GM18951 (cell line): Measurements from ENCODE around the gene PFKP.
"Not testable (repeated sequence)": the region's sequence is repeated elsewhere in the genome, so short reads cannot be mapped to it uniquely, and the experiment has no call there.

Experiments used
- POLR2A ChIP-seq: IDR thresholded peaks from 4 replicates; pipeline ENCODE4 v1.6.1; 2011; ENCODE audit warnings: mild to moderate bottlenecking; ENCODE audit not compliant: insufficient read length, insufficient read depth; ENCODE audit errors: extremely low read depth
- in situ Hi-C: fragments of 300-500 bp; cut with MboI; formaldehyde crosslinking; loops from one replicate; pipeline ENCODE4 v1.12.0; 2022; ENCODE audit warnings: low sequenced_read_pairs, mixed read lengths, inconsistent platforms; ENCODE audit not compliant: unreplicated experiment

The PFKP gene

DNA sequence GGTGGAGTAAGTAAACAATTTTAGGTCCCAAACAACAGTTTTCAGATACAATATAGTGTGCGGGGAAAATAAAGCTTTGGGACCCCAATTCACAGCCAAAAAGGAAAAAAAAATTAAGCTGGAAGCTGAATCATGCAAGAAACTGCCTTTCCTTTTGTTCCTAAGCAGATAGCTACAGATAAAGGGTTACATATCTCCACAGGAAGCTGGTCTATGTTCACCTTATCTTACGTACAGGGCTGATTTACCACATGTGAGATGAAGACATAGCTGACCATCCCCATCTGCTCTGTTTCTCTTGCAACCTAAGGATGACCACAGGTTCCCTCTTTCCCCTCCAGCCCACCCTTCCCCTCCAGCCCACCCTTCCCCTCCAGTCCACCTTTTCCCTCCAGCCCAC, 14.2 kb upstream of the PFKP start:
- no peak for TF ChIP-seq POLR2A
- in situ Hi-C loops = no loop called here

DNA sequence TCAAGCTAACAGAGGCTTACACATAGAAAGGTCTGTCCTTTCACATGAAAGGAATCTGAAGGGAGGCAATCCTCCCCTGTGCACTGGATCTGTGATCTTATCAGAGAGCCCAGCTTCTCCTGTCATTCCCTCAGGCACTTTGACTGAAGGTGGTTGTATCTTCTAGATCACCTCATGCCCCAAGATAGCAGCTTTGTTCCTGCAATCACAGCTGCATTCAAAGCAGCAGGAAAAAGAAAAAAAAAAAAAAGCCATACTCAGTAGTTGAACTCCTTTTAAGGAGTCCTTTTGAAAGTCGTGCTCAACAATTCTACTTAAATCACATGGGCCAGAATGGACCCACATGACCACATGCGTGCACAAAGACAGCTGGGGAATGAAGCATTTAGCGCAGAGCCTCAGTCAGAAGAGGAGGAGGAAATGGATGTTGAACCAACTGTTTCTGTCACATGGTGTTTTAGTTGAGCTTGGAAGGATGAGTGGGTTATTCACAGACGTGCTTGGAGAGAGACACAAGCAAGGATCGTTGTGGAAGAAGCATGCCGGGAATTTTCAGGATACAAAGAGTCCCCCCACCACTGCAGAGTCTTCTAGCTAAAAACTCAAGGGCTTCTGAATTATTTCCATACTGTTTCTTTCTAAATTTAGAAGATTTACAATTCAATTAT, 13.0 kb upstream of the PFKP start:
- no peak for TF ChIP-seq POLR2A
- in situ Hi-C loops = no loop called here

DNA sequence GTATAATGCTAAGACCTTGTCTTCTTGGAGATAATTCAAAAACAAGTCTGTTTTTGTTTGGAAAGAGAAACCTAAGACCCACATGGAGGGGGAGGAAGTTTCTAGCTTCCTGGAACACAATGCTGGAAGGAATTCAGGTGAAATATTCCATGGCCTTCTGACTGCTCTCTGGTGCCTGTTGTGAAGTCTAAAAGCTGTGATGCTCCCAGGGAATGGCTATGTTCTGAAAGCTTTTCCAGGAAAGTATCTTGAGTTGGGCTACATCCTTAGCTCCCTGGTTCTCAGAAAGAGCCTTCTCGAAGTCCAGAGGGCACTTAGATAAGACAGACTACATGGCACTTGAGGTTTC, 12.5 kb upstream of the PFKP start:
- in situ Hi-C loops = no loop called here
- TF ChIP-seq POLR2A = no peak

DNA sequence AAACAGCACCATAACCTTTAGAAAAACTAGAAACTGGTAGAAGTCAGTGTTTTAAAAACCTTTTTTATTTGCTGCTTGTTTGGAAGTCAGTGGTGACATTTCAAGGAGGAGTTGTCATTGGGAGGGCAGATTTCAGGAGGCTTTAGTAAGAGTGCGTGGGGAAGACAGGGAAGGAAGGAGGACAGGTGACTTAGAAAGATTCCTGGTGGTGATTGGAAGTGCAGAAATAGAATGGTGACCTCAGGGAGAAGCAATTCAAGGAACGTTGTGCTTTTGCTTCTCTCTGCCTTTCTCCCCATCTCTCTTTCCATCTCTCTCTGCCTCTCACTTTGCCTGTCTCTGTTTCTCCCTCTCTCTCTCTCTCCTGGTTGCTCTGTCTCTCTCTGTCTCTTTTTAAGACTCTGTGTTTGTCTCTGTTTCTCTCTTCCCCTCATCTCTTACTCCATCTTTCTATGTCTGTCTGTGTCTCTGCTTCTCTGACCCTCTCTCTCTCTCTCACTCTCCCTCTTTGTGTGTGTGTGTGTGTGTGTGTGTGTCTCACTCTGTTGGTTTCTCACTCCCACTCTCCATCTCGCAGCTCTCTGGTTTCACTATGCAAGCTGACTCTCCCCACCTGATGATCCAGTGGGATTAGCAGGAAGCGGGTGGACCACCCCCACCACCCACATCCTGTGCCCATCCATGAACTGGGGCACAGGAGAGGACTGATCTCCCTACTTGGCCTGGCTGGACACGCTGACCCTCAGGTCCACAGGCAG, 10.9 kb upstream of the PFKP start:
- TF ChIP-seq POLR2A = no peak
- in situ Hi-C loops = no loop called here

GRCh38 chr10:3057946-3058345, 9.4 kb upstream of the PFKP start:
- TF ChIP-seq POLR2A = no peak
- in situ Hi-C loops = no loop called here

- in situ Hi-C loops = no loop called here
- no peak for TF ChIP-seq POLR2A
These were observed 7.4 kb upstream of the PFKP start for GRCh38 chr10:3059974-3060373.

DNA sequence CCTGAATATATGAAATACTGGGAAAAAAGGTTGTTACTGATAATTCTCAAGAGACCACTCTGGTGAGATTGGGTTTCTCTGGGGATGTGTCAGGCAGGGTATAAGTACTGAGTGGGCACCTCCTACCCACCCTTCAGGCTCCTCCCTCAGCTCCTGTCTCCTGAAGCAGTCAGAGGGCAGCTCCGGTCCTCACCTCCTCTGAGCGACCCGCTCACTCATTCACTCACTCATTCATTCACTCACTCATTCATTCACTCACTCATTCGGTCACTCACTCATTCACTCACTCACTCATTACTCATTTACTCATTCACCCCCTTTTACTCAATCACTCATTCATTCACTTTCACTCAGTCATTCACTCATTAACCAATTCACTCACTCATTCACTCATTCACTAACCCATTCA, 6.9 kb upstream of the PFKP start:
- no peak for TF ChIP-seq POLR2A
- in situ Hi-C loops = no loop called here

GRCh38 chr10:3061323-3061898, 5.9 kb upstream of the PFKP start:
- in situ Hi-C loops = not testable (repeated sequence)

DNA sequence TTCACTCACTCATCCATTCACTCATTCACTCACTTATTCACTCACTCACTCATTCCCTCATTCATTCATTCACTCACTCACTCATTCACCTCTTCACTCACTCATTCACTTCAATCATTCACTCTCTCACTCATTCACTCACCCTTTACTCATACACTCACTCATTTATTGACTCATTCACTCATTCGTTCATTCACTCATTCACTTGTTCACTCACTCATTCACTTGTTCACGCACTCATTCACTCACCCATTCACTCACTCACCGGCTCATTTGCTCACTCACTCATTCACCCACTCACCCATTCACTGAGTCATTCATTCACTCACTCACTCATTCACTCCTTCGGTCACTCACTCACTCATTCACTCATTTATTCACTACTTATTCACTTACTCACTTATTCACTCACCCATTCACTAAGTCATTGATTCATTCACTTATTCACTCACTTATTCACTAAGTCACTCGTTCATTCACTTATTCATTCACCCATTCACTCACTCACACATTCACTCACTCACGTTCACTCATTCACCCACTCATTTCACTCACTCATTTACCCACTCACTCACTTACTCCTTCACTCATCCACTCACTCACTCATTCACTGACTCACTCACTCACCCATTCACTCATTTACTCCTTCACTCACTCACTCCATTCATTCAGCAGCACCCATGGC, 4.7 kb upstream of the PFKP start:
- TF ChIP-seq POLR2A = no peak
- in situ Hi-C loops = no loop called here

DNA sequence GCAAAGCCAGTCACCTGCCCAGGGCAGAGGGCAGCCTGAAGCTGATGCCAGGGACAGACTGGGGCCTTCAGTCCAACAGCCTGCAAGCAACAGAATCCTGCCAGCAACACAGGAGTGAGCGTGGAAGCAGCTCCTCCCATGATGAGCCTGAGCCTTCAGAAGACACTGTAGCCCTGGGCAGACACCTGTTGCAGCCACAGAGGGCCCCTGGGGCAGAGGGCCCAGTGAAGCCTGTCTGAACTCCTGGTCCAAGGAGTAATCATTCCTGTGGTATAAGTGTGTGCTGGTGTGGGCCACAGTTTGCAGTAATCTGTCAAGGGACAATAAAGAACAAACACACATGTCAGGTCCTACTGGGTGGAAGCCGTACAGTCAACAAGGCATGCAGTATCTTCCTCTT, 2.9 kb upstream of the PFKP start:
- in situ Hi-C loops = no loop called here
- TF ChIP-seq POLR2A = no peak

DNA sequence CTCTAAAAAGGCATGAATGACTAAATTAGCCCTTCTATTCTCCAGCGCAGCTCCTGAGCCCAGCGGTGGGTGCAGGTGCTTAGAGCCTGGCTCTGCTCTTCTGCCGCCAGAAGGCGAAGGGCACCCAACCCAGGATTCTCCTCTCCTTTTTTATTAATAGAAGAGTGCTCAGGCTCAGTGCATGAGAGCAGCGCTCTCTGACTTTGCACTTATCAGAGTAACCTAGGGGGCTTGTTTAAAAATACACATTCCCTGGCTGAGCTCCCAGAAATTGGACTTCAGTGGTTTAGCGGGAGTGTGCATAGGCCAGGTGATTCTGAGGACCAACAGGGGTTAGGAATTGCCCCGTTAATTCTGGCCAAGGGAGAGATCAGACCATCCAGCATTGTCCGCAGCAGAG, 1.7 kb upstream of the PFKP start:
- in situ Hi-C loops = no loop called here

DNA sequence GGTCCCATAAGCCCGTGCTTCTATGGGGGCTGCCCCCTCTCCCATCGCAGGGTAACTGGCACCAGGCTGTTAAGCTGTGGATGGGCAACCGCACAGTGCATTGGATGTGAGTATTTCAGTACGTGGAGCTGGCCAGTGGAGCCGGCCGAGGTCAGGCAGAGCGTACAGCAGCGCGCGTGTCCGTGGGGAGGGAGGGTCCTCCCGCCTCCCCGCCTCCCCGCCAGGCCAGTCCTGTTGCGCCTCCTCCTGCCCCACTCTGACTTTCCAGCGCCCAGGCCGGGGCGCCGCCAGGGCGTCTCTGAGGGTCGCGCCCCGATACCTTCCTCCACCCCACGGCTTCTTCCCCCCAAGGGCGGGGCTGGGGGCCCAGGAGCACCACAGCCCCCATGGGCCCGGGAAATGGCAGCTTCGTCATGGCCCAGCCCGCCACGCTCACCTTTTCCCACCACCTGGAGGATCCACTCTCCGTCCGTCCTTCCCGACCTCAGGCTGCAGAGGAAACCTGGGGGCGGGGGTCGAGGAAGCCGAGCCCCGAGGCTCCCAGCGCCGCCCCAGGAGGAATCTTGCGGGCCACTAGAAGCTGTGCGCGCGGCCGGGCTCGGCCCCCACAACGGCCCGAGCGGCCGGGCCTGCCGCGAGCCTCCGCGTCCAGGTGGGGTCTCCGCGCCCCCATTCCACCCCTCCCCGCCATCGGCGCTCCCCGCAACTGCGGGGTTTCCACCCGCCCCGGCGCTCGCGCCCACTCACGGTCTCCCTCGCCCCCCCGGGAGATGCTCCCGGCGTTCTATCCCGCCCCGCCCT, 831 bp upstream of the PFKP start:
- in situ Hi-C loops = no loop called here
- TF ChIP-seq POLR2A = no peak

More for the DNA sequence above, 1.7 kb upstream of the PFKP start:
- no peak for TF ChIP-seq POLR2A

DNA sequence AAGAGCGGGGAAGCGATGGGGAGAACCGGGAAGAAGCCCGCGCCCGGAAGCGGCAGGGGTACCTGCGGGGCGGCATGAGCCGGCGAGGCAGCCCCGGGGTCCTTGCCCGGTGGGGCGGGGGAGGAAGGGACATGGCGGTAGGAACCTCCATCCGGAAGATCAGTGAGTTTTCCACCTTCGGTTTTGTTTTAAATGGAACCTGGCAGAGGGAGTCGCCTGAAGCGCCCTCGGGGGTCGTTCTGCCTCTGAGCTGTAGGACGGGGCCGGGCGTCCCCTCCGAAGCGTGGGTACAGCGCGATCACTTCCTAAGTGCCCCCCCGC, 471 bp downstream of the PFKP start:
- no peak for TF ChIP-seq POLR2A
- in situ Hi-C loops = no loop called here

- in situ Hi-C loops = no loop called here
- TF ChIP-seq POLR2A = no peak
These were observed 1.0 kb downstream of the PFKP start for GRCh38 chr10:3068201-3068967.
